Stimulated activated CD4-positive, alpha-beta T cell treated with anti-CD3 and anti-CD28 coated beads, Interleukin-15, amount 100 ng/mL, for 24 hours (primary cell): ENCODE data around the gene HIPK4.

Experiments used
- DNase-seq: peaks from one replicate; pipeline ENCODE4 v3.0.0-alpha.2; 2020

Gene HIPK4

GRCh38 chr19:40365613-40366401, 24.2 kb downstream of the HIPK4 start:
- peak; percentile 73 for DNase-seq

- no peak for DNase-seq
Measured at GRCh38 chr19:40365010-40365409, 25.0 kb downstream of the HIPK4 start.

- DNase-seq: no peak
Measured at GRCh38 chr19:40363069-40363468, 26.9 kb downstream of the HIPK4 start.

- no peak for DNase-seq
Measured at GRCh38 chr19:40362160-40362559, 27.8 kb downstream of the HIPK4 start.

GRCh38 chr19:40360708-40361241, 29.2 kb downstream of the HIPK4 start:
- no peak for DNase-seq

GRCh38 chr19:40360020-40360707, 29.8 kb downstream of the HIPK4 start:
- DNase-seq: no peak

- DNase-seq: no peak
Measured at GRCh38 chr19:40358773-40359172, 31.2 kb downstream of the HIPK4 start.

GRCh38 chr19:40357640-40358039, 32.3 kb downstream of the HIPK4 start:
- no peak for DNase-seq

GRCh38 chr19:40356681-40357595, 33.0 kb downstream of the HIPK4 start:
- no peak for DNase-seq

GRCh38 chr19:40355975-40356680, 33.9 kb downstream of the HIPK4 start:
- DNase-seq: no peak

- peak; percentile 3 for DNase-seq
Measured at GRCh38 chr19:40348961-40349507, 40.9 kb downstream of the HIPK4 start.

- DNase-seq: peak; percentile 99
Measured at GRCh38 chr19:40348125-40348913, 41.7 kb downstream of the HIPK4 start, which contains the start of the genes C19orf47 and PLD3. Gene C19orf47, minus strand, starts transcription at chr19:40348397. Its CDS starts 6,540 bp downstream, at chr19:40341857. Gene PLD3, plus strand, starts transcription at chr19:40348695. Its CDS starts 17,789 bp downstream, at chr19:40366484.

- no peak for DNase-seq
Measured at GRCh38 chr19:40344422-40344821, 45.6 kb downstream of the HIPK4 start.

GRCh38 chr19:40342644-40343311, 47.2 kb downstream of the HIPK4 start:
- no peak for DNase-seq

- DNase-seq: no peak
Measured at GRCh38 chr19:40341601-40342482, 48.1 kb downstream of the HIPK4 start.

- no peak for DNase-seq
Measured at GRCh38 chr19:40339018-40339728, 50.8 kb downstream of the HIPK4 start.

- DNase-seq: no peak
Measured at GRCh38 chr19:40337594-40337993, 52.4 kb downstream of the HIPK4 start.

- DNase-seq: no peak
Measured at GRCh38 chr19:40337107-40337506, 52.9 kb downstream of the HIPK4 start.

- no peak for DNase-seq
Measured at GRCh38 chr19:40336601-40336900, 53.4 kb downstream of the HIPK4 start.
